Ecto neural progenitor cell (in vitro differentiated cells): ENCODE results near the gene DPH5.
"Not testable (repeated sequence)": the region's sequence is repeated elsewhere in the genome, so short reads cannot be mapped to it uniquely, and the experiment has no call there.

Experiments
- DNase-seq: peaks from one replicate; pipeline ENCODE4 v3.0.0-alpha.2; 2018; ENCODE audit warnings: low spot score

The DPH5 gene

DNA sequence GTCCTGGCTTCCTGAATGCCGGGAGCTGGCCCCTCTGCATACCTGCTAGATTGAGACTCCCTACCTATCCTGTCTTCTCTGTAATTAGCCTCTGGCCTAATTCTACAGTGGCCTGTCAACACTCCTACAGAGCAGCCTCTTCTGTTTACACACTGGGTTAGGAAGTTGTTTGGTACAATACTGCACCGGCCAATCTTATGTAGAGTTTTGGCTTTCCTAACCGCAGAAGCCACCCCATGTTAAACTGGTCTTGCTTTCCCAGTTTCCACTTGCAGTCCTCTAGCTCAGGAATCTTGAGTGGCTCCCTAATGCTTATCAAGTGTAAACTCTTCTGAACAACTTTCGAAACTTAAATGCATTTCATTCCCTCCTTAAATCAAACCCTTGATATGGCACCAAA lies 42.8 kb downstream of the DPH5 start:
- DNase-seq = no peak

DNA sequence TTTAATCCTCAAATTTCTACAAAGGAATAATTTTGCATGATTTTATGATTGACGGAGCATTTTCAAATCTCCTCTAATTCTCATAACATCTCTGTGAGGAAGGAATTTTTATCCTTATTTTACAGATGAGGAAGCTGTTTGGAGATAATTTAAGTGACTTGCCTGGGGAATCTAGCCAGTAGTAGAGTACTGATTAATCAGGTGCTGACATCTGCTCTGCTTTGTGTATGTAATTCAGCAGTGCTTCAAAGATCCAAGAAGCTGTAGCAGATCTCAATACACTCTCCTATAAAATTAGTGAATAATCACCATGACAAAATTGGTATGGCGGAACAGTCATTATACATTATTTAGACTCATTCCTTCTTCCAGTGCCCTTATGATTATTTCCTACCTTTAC lies 46.0 kb downstream of the DPH5 start:
- no peak for DNase-seq

DNA sequence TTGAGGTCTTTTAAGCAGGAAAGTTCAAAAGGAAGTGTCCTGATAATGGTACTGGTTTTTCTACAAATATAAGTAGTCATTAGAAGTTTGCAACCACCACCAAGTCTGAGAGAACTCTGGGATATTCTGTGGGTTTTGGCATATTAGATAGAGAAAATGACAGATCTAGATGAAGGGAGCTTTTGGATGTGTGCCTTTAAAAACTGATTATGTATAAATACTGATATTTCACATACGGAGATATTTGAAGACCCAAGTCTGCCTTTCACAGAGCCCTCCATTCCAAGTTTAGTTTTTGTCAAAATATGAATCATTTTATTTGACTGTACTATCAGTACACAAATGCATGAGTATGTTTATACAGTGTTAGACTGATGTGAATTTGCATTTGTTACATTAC lies 48.6 kb downstream of the DPH5 start:
- DNase-seq = no peak

DNA sequence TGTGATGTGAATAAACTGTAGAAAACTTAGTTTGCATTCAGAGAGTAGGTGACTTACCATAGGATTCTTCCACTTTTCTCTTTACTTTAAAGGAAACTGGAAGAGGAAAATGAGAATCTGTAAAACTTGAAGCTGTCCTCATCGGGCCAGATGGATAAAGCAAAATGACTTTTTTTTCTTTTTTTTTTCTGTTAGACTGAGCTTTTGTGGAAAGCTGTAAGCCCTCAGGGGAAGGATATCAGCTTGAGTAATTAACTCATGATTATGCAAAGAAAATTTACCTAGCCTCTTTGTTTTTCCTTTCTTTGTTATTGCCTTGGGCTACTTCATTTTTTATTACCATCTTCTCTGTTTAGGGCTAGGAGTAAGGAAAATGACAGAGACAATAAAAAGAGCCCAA lies 53.4 kb downstream of the DPH5 start:
- no peak for DNase-seq

DNA sequence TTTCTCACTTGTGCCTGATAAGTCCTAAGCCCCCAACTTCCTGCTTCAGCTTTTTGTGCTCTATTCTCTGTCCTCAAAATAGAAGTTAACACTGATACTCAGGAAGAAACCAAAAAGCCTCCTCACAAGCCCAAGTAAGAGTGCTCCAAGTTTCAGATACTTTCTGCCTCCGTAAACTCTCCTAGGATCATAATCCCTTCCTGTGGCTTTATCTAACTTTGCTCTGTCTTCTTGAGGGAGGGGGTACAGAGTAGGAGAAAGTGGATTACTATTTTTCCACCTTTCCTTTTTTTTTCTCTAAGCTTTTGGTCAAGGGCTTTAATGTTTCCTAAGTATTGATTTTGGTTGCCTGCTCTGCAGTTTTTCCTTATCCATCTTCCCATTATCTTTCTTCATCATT lies 54.6 kb downstream of the DPH5 start:
- no peak for DNase-seq

DNA sequence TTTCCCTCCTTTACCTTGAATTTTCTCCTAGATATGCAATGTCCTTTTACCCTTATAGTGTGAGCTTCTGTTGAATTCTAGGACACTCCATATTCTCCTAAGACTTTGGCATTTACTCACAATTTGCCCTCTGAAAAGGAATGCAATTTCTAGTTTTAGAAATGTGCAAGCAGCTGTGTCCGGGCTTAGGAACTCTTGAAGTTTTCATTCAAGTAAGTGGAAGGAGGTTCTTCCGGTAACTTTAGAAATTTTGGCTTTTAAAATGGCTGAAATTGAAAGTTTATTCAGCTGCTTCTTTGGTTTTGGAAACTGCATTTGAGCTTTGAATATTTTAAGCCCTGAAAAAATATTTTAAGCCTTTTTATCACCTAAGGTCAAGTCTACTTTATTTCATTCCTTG lies 56.3 kb downstream of the DPH5 start:
- no peak for DNase-seq

DNA sequence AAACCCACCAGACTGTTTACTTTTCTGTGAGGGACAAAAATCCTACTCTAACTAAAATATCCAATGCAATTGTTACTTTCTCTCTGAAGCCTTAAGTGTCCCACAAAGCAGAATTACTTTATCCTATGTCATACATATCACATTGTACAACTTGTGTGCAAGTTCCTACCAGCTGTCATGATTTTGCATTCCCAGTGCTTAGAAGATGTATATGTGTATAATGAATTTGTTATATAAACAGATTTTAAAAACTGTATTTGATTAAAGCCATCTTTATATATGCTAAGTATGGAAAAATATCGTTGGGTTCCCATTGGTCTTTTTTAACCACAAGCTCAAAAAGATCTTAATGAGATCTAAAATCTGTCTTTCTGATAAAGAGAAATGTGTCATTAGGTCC lies 57.0 kb downstream of the DPH5 start:
- no peak for DNase-seq

DNA sequence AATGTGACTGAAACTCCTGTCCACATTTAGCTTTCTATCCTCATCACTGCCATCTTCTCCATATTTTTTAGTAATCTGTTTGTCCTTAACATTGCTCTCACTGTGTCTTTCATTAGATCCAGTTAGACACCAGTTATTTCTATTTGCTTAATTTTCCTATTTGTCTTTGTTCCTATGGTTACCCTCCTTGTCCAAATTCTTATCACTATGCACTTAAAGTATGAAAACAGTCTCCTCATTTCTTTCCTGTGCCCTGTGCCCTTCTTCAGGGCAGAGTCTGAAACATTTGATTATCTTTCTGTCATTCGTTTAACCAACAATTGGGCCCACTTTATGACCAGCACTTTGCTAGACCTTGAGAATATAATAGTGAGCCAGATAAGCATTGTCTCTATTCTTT lies 65.5 kb downstream of the DPH5 start:
- no peak for DNase-seq

DNA sequence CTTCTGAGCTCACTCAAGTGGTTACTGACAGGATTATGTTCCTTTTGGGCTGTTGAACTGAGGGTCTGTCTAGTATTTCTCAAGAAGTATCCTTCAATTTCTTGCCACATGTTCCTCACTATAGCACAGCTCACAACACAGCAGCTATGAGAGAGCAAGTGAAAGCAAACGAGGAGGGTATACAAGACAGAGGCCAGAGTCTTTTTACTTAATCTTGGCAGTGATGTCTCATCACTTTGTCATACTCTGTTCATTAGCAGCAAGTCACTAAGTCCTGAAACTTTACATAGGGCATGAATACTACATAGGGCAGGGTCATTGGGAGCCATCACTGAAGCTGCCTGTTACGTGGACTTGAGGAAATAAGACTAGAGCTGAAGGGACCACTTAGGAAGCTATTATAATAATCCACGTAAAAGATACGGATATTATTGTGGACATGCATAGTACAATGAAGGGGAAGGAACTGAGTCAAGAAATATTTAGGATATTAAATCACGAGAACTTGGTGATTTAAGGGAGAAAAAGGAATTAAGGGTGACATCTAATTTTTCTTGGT lies 66.0 kb downstream of the DPH5 start:
- no peak for DNase-seq

DNA sequence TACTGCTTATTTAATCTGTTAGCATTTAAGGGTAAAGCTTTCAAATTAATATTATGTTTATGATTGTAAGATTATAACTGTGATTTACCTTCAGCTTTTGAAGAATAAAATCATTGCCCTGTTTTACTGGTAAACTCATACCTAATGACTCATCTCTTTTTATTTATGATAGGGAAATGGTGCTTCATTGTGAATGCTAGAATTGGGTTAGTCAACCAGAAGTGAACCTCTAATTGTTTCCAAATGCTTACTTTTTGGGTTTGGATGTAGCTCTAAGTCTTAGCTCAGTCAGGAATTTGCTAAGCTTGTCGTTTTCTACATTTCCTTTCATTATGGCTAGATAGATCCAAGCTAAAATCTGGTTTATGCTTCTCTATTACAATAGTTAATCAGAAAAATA lies 70.3 kb downstream of the DPH5 start:
- DNase-seq = no peak

DNA sequence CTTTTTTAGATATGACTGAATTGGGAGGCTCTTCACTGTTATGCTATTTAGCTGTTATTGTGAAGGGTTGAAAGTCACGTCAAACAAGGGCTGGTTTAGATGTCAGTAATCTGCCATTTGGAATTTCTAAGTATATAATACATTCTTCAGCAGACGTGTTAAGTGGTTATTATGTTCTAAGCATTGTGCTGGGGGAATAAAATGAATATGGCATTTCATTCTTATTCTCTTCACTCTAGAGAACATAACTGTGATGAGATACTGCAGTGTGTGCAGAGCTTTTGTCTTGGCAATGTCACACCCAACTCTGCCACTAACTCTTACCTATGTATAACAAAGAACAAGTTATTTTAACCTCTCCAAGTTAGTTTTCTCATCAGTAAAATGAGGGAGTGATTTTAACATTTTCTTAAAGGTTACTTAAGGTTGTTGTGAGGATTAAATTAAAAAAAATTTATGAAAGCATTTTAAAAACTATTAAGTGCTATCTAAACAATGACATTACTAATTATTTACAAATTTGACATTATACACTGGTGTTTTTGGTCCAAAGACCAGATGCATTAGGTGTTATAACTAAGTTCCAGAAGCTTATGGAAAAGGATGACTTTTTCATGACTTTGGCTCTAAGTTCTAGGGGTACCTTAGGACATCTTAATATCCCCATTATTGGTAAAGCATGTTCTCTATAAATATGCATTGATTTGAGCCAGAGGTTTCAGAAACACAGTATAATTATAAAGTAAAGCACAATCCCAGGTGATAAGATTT lies 71.4 kb downstream of the DPH5 start:
- DNase-seq = no peak

DNA sequence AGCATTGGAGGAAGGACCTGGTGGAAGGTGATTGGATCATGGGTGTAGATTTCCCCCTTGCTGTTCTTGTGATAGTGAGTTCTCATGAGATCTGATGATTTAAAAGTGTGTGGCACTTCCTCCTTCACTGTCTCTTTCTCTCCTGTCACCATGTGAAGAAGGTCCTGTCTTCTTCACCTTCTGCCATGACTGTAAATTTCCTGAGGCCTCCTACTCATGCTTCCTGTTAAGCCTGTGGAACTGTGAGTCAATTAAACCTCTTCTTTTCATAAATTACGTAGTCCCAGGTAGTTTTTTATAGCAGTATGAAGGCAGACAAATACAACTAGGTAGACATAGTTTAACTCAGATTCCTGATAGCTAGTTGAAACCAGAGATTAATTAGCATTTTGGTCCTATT lies 72.6 kb downstream of the DPH5 start:
- not testable (repeated sequence) for DNase-seq

DNA sequence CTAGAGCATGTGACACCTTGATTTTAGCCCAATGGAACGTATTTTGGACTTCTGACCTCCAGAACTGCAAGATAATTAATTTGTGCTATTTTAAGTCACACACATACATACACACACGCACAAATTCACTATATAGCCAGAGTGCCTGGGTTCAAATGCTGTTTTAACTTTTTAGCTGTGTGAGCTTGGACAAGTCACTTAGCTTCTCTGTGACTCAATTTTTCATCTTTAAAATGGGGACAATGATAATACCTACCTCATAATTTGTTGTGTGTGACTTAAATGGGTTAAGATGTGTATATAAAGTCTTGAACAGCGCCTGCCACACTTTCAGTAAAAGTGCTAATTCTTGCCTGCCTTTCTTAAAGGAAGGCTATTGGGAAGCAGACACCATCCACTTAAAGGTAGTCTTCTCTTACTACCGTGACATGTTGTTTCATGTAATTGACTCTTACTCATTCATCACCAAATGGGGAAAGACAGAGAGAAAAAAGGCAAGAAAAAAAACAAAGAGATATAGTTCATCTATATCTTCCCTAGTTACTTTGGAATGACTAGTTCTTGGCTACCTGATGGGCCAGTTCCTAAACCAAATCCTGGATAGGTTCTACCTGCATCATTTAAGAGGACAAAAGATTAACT lies 73.4 kb downstream of the DPH5 start:
- no peak for DNase-seq

DNA sequence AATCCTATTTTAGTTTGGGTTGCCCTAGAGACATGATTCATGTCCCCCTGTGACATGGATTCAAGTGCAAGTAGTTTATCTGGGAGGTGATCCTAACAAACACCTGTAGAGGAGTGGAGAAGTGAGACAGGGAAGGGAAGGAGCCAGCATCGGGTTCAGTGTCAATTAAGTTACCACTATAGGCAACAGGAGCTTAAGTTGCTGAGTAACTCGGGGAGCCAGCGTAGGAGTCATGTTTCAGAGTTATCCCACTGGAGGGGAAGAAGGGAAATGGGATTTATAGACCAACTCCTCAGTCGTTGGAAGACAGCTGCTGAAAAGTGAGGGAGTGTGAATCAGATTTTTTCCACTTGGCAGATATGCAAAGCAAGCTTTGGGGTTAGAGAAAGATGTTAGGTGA lies 74.8 kb downstream of the DPH5 start:
- DNase-seq = no peak

DNA sequence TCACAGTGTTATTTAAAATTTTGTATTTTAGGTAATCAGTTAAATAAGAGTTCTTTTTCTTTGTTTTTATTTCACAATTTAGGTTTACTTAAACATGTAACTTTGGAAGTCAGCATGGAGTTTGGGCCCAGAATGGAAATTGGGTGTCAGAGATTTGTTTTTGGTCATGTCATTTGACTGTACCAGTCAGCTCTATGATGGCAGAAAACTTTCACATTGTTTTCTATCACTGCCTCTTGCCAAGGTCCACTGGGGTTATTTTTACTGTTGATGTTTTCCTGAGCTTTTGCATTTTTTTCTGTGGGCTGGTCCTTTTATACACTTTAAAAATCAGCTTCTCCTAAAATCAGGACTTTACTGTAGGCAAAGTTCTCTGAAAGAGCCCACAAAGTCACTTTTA lies 75.2 kb downstream of the DPH5 start:
- DNase-seq = no peak

DNA sequence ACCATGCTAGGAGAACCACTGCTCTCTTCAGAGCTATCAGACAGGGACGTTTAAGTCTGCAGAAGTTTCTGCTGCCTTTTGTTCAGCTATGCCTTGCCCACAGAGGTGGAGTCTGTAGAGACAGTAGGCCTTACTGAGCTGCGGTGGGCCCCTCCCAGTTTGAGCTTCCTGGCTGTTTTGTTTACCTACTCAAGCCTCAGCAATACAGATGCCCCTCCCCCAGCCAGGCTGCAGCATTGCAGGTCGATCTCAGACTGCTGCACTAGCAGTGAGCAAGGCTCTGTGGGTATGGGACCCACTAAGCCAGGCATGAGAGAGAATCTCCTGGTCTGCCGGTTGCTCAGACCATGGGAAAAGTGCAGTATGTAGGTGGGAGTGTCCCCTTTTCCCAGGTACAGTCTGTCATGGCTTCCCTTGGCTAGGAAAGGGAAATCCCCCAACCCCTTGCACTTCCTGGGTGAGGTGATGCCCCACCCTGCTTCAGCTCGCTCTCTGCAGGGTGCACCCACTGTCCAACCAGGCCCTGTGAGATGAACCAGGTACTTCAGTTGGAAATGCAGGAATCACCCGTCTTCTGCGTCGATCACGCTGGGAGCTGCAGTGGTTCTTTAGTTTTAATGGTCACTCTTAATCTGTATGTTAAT lies 75.9 kb downstream of the DPH5 start:
- peak; percentile 53 for DNase-seq

DNA sequence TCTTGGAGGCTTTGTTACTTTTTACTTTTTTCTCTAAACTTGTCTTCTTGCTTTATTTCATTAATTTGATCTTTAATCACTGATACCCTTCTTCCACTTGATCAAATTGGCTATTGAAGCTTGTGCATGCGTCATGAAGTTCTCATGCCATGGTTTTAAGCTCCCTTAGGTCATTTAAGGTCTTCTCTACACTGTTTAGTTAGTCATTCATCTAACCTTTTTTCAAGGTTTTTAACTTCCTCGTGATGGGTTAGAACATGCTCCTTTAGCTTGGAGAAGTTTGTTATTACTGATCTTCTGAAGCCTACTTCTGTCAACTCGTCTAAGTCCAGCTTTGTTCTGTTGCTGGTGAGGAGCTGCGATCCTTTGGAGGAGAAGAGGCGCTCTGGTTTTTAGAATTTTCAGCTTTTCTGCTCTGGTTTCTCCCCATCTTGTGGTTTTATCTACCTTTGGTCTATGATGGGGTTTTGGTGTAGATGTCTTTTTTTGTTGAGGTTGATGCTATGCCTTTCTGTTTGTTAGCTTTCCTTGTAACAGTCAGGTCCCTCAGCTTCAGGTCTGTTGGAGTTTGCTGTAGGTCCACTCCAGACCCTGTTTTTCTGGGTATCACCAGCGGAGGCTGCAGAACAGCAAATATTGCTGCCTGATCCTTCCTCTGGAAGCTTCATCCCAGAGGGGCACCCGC lies 76.7 kb downstream of the DPH5 start:
- DNase-seq = not testable (repeated sequence)

DNA sequence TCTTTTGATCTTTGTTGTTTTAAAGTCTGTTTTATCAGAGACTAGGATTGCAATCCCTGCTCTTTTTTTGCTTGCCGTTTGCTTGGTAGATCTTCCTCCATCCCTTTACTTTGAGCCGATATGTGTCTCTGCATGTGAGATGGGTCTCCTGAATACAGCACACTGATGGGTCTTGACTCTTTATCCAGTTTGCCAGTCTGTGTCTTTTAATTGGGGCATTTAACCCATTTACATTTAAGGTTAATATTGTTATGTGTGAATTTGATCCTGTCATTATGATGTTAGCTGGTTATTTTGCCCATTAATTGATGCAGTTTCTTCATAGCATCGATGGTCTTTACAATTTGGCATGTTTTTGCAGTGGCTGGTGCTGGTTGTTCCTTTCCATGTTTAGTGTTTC lies 77.8 kb downstream of the DPH5 start:
- not testable (repeated sequence) for DNase-seq

DNA sequence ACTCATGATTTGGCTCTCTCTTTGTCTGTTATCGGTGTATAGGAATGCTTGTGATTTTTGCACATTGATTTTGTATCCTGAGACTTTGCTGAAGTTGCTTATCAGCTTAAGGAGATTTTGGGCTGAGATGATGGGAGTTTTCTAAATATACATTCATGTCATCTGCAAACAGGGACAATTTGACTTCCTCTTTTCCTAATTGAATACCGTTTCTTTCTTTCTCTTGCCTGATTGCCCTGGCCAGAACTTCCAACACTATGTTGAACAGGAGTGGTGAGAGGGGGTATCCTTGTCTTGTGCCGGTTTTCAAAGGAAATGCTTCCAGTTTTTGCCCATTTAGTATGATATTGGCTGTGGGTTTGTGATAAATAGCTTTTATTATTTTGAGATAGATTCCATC lies 79.5 kb downstream of the DPH5 start:
- DNase-seq = not testable (repeated sequence)

DNA sequence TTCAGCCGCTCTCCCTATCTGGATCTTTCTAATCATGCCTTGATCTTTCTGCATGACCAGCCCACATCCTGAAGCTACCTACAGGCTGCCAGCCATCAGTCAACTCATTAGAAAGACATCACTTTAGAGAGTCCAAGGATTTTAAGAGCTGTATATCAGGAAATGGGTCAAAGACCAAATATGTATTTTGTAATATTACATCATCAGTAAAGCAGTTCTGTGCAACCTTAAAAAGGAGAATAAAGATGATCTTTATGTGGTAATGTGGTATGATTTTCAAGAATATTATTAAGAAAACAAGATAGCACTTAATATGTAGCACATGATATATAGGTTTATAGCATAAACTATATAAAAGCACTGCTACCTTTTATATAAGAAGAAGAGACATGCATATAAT lies 82.1 kb downstream of the DPH5 start:
- no peak for DNase-seq

DNA sequence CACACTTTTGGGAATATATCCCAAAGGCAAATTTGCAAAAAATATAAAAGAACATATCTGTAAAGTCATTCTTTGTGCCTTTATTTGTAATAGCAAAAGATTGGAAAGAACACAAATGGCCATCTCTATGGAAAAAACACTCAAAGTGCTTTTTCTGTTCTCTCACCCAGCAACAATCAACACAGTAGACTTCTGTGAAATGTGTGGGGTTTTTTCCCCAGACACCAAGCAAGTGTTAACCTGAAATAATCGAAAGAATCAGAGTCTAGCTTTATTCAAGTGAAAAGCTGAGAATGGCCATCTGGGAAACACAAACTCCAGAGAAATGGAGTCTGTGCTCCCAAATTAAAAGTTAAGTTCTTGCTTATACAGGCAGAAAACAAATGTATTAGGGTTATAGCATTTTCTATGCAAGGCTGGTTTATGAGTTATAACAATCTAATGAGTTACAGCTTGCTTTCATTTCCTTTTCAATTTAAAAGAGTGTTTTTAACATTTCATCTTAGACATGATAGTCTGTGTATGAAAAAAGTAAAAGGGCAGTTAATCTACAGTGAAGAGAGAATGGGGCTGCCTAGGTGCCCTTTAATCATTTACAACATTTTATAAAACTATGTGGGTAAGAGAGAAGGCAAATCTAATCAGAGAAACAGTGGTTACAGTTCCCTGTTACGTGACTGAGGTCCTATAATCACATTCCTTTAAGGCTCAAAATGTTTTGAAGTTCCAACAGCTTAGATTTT lies 83.1 kb downstream of the DPH5 start:
- DNase-seq = no peak
